Posterior vena cava (tissue), 2 donors: ENCODE results near the gene CCSER1. TPM values are rescaled to one million over a fixed set of nuclear protein-coding genes. Genes with fewer than 3 reads are reported as not detected.

Experiments
- DNase-seq: peaks from one replicate; pipeline ENCODE4 v3.0.0-alpha.2; 2020; ENCODE audit warnings: low spot score
- intact Hi-C, 2 donors: fragments of 100-400 bp; cut with DNase I; formaldehyde crosslinking; loops; one replicate each; pipeline versions ENCODE4 v1.14.1 to v1.14.2; 2022 to 2023
- total RNA-seq, 2 donors: library from RNA; stranded (reverse); fragmentation: NEBNext Ultra II Directional; extraction: Animal tissue kit (Norgen Biotek cat#: 25700); gene quantifications; one replicate each; pipeline ENCODE4 v1.2.1, GENCODE V29; 2021
- donor health status: DM: yes; HTN: yes; CAD: no.
- donor health status: DM: yes; HTN: yes; CAD: no.

The CCSER1 gene
- total RNA-seq, 2 donors from 2014 or later, result 1.8 to 7.0 TPM

- intact Hi-C loops, result no loop called here
- DNase-seq, result no peak
Measured at GRCh38 chr4:90950385-90950841, 823.2 kb downstream of the CCSER1 start.

GRCh38 chr4:90951037-90951436, 823.8 kb downstream of the CCSER1 start:
- intact Hi-C loops, result no loop called here
- no peak for DNase-seq

GRCh38 chr4:90958256-90958895, 831.2 kb downstream of the CCSER1 start:
- intact Hi-C loops, result no loop called here
- DNase-seq, result no peak

- intact Hi-C loops, result no loop called here
- no peak for DNase-seq
Measured at GRCh38 chr4:90960433-90960832, 833.2 kb downstream of the CCSER1 start.

GRCh38 chr4:90960840-90961239, 833.6 kb downstream of the CCSER1 start:
- DNase-seq, result no peak
- intact Hi-C loops, result no loop called here

- intact Hi-C loops, result no loop called here
- no peak for DNase-seq
Measured at GRCh38 chr4:90970021-90970420, 842.8 kb downstream of the CCSER1 start.

- intact Hi-C loops, result no loop called here
- no peak for DNase-seq
Measured at GRCh38 chr4:90977726-90978125, 850.5 kb downstream of the CCSER1 start.

GRCh38 chr4:90979556-90979955, 852.4 kb downstream of the CCSER1 start:
- DNase-seq, result no peak
- intact Hi-C loops, result no loop called here

GRCh38 chr4:90982813-90983212, 855.6 kb downstream of the CCSER1 start:
- intact Hi-C loops, result no loop called here
- DNase-seq, result no peak

GRCh38 chr4:90990284-90990683, 863.1 kb downstream of the CCSER1 start:
- no peak for DNase-seq
- intact Hi-C loops, result no loop called here

- intact Hi-C loops, result no loop called here
- DNase-seq, result no peak
Measured at GRCh38 chr4:90992213-90992612, 865.0 kb downstream of the CCSER1 start.

- DNase-seq, result no peak
- intact Hi-C loops, result no loop called here
Measured at GRCh38 chr4:90994851-90995574, 867.8 kb downstream of the CCSER1 start.

- intact Hi-C loops, result no loop called here
- no peak for DNase-seq
Measured at GRCh38 chr4:90995996-90996395, 868.8 kb downstream of the CCSER1 start.

- intact Hi-C loops, result no loop called here
- no peak for DNase-seq
Measured at GRCh38 chr4:90996813-90997212, 869.6 kb downstream of the CCSER1 start.

GRCh38 chr4:91015861-91016260, 888.7 kb downstream of the CCSER1 start:
- no peak for DNase-seq
- intact Hi-C loops, result no loop called here

GRCh38 chr4:91019513-91019912, 892.3 kb downstream of the CCSER1 start:
- DNase-seq, result no peak
- intact Hi-C loops, result no loop called here

- intact Hi-C loops, result no loop called here
Measured at GRCh38 chr4:91025241-91026148, 898.3 kb downstream of the CCSER1 start.

GRCh38 chr4:91028228-91028627, 901.0 kb downstream of the CCSER1 start:
- intact Hi-C loops, result no loop called here
- no peak for DNase-seq

More at GRCh38 chr4:91025241-91026148, 898.3 kb downstream of the CCSER1 start:
- no peak for DNase-seq

- intact Hi-C loops, result no loop called here
- DNase-seq, result no peak
Measured at GRCh38 chr4:91031761-91032160, 904.6 kb downstream of the CCSER1 start.
